ENCODE measurements around the gene MROH7.

MROH7 gene

DNA sequence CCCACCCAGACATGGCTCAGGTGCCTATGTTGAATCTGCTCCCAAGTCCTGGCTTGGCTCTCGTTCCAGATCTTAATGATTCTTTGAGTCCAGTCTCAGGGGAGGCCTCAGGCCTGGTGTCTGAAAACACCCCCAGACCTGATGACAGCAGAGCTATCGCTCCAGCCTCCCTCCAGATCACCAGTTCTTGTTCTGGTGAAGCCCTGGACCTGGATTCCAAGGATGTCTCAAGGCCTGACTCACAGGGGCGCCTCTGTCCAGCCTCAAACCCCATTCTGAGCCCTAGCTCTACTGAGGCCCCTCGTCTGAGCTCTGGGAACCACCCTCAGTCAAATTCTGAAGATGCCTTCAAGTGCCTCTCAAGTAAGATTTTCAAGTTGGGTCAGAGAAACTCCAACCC lies 11.4 kb downstream of the MROH7 start:
- DNase-seq, result no peak

DNA sequence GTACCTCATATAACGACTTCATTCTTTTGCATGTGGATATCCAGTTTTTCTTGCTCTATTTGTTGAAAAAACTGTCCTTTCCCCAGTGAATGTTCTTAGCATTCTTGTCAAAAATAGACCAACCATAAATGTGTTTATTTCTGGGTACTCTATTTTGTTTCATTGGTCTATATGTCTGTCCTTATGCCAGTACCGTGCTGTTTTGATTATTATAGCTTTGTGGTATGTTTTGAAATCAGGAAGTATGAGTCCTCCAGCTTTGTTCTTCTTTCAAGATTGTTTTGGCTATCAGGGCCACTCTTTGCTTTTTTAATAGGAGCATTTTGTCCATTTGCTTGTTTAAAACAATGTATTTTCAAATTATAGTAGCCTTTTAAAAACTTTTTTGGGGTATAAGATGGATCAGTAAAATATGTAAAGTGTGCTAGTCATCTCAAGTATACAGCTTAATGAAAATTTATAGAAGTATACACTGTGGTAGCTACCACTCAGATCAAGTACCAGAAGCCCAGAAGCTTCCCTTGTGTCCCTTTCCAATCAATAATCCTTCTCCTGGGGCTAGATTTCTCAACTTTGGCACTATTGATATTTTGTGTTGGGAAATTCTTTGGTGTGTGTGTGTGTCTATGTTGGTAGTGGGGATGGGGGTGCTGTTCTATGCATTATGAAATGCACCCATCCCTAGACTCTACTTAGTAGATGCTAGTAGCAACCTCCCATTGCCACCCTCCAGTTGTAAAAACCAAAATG lies 16.8 kb downstream of the MROH7 start:
- DNase-seq, result no peak

DNA sequence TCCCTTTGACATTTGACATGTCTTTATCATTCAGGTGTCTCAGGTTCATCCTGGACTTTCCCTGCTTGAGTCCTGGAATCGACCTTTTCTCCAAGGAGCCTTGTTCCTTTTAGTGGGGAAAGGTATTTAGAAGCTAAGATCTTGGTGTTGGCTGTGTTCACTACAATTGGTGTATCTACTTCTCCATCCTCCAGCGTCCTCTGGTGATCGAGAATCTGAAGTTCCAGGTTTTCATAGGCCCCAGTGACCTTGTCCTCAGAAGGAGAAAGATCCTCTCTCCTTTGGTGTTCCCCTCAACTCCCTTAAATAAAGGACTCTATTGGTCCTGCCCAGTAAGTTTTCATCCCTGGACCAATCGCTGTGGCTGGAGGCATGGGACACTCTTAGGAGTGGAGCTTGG lies 22.1 kb downstream of the MROH7 start:
- no peak for DNase-seq

GRCh38 chr1:54664364-54664763 lies 22.8 kb downstream of the MROH7 start:
- no peak for DNase-seq

GRCh38 chr1:54665852-54666251 lies 24.3 kb downstream of the MROH7 start:
- DNase-seq, result no peak

DNA sequence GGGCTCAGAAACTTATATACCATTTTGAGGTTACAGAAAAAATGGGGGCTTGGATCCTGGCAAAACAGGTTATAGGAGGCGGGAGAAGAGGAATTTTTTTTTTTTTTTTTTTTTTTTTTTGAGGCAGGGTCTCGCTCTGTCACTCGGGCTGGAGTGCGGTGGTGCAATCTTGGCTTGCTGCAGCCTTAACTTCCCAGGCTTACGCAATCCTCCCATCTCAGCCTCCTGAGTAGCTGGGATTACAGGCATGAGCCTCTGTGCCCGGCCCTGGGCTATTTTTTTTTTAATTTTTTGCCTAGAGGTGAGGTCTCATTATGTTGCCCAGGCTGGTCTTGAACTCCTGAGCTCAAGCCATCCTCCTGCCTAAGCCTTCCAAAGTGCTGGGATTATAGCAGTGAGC lies 24.7 kb downstream of the MROH7 start:
- no peak for DNase-seq

DNA sequence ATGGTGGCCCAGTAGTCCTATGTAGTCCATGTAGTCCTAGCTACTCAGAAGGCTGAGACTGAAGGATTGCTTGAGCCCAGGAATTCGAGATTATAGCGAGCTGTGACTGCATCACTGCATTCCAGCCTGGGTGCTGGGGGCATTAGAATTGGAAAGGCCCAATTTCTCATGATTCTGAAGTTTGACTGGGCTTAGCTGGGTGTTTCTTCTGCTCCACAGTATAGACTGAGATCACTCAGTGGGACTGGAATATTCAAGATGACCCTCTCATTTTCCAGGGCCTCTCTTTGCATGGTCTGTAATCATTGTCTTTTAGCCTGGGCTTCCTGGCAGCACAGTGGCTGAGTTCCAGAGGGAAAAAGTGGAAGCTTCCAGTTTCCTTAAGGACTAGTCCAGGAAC lies 26.2 kb downstream of the MROH7 start:
- no peak for DNase-seq

DNA sequence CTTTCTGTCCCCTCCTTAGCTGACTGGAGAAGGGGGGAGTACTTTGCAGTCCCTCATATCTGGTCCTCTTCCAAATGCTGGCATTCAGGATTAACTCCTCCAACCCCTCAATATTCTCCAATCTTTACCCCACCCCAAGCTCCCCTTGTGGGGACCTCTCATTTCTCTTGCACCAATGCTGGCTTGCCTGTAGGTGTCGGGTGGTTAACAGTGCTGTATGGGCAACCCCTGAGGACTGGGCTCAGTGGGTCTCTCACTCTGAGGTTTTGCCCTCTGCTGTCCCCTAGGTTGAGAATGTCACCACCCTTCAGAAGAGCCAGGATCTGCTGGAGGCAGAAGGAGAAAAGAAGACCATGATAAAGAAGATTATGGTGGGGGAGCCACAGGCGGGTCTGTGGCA lies 27.0 kb downstream of the MROH7 start:
- no peak for DNase-seq

DNA sequence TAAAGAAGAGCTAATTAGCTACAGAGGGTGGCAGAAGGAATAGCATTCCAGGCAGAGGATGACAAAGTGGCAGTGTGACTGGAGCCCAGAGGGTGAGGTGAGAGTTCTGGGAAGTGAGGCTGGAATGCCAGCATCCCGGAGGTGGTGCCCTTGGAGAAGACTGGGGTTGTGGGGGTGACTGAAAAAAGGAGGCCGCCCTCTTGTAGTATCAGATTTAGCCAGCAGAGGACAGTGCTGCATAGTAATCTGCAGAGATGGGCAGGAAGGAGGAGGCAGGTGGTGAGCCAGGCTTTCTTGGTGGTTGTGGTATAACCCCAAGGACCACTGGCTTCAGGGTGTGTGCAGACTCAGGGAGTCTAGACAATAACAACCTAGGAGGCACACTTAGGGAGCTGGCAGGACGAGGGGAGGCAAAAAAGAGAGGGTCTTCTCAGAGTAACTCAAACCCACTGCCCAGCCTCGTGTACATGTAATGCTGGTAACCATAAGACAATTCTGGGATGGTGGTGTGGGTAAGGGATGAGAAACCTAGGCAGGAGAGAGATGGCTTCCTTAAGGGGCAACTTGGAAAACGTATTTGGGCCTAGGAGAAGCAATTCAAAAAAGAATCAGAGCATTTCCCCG lies 30.5 kb downstream of the MROH7 start:
- DNase-seq, result peak; percentile 73

- DNase-seq, result no peak
Measured at GRCh38 chr1:54678776-54679643, 37.4 kb downstream of the MROH7 start.

- no peak for DNase-seq
Measured at GRCh38 chr1:54679706-54680105, 38.1 kb downstream of the MROH7 start.

- no peak for DNase-seq
Measured at GRCh38 chr1:54680387-54680786, 38.8 kb downstream of the MROH7 start.

DNA sequence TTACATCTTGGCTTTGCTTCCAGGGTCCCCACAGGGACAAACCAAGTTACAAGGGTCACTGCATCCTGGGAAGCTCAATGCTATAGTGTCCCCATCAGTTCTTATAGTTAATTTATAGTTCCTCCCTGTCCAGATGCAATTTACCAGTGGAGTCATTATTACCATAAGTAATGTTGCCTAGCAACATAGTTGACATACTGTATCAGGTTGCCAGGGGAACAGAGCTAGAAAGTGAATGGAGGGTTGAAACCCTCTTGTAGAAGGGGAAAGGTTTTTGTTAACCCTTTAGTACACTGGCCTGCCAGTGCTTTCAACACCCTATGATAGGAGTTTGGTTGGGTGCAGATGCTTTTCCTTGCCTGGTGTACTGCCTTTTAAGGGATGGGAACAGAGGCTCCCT lies 39.8 kb downstream of the MROH7 start:
- no peak for DNase-seq

DNA sequence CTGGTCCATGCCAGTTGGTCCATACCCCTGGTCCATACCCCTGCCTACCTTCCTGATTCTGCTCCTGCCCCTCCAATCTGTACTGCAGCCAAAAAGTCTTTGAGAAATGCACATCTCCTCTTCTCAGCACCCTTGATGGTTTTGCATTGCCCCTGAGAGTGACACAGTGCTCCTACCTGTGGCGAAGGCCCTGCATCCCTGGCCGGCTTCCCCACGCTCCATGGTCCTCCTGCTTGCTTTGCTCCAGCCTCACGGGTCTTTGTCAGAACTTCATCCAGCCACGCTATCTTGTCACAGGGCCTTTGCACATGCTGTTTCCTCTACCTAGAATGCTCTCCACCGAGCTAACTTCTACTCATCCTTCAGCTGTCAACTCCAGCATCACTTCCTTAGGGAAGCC lies 41.9 kb downstream of the MROH7 start:
- no peak for DNase-seq

GRCh38 chr1:54685335-54685905 lies 43.8 kb downstream of the MROH7 start:
- DNase-seq, result no peak

DNA sequence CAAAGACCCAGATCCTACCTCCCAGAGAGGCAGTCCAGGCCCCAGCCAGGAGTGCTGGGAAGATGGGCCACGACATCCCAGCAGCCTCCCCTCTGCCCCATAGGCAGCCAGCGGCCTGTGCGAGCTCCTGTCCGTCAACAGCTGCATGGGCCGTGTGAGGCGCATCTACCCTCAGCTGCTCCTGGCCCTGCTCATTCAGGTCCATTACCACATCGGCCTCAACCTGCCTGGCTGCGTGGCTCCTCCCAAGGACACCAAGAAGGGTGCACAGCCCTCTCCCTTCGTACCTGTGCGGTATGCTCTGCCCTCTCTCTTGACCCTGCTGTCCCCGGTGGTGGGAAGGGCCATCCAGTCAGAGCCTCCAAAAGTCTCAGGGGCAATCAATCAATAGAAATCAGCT lies 44.6 kb downstream of the MROH7 start:
- no peak for DNase-seq

- no peak for DNase-seq
Measured at GRCh38 chr1:54694771-54695170, 53.2 kb downstream of the MROH7 start.

GRCh38 chr1:54695221-54695620 lies 53.6 kb downstream of the MROH7 start:
- no peak for DNase-seq

- no peak for DNase-seq
Measured at GRCh38 chr1:54695764-54696163, 54.2 kb downstream of the MROH7 start.

DNA sequence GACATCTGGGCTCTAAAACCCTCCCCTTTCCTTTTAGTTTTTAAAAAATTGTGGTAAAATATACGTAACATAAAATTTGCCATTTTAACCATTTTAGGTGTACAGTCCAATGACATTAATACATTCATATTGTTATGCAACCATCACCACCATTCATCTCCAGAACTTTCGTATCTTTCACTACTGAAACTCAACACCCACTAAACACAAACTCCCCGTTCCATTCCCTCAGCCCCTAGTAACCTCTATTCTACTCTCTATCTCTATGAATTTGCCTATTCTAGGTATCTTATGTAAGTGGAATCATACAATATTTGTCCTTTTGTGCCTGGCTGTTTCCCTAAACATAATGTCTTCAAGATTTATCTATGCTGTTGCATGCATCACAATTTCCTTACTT lies 54.7 kb downstream of the MROH7 start:
- no peak for DNase-seq

DNA sequence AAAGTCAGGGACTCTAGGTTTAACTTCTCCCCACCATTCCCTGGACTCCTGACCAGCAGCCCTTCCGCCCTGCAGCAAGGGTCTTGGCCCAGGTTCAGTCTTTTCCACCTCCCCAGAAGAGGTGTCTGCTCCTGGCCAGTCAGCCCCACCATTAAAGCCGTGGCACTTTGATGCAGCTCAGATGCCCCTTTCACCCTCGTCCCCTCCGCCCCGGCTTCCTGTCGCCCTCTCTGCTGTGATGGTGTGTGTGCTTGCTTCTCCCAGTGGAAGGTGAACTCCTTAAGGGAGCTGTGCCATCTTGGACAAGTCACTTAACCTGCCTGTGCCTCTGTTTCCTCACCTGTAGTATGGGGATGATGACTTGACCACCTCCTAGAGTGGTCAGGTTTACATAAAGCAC lies 56.3 kb downstream of the MROH7 start:
- no peak for DNase-seq

DNA sequence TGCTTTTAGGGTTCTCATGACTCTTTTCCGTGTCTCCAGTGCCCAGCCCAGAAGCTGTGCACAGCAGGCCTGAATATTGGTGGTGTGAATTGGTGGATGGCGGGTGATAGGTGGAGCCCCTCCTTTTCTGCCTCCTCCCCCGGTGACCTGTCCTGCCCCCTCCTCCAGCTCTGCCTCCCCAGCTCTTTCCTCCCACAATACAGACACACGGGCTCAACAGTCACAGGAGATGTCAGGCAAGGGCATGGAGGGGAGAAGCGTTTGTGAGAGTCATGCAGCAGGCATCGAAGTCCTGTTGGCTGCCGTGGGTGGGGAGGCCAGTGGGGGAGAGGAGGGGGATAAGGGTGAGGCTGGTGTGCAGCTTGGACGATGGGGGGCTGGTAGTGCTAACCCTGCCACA lies 56.8 kb downstream of the MROH7 start:
- DNase-seq, result no peak

DNA sequence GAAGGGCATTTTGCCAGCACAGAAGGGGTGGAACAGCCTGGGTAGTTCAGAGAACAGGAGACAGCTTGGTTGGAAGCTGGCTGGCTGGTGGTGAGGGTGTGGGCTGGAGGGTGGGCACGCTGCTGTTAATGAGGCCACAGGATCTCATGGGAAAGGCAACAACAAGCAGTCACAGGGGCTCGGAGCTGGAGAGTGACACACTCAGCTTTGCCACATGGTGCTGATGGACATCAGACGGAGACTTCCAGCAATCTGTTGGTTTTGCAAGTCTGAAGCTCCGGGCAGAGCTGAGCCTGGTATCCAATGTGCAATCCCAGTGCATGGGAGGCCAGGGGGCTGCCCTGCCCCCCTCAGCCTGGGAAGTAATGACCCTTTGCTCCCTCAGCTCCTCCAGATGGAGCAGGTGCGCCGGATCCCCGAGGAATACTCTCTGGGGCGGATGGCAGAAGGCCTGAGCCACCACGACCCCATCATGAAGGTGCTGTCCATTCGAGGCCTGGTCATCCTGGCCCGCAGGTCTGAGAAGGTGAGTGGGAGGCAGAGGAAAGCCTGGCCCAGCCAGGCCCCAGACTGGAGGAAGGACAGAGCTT lies 58.4 kb downstream of the MROH7 start:
- DNase-seq, result no peak
